Sigmoid colon (tissue), 4 donors: Measurements from ENCODE around the gene FOXD4L1.
"Not testable (repeated sequence)": the region's sequence is repeated elsewhere in the genome, so short reads cannot be mapped to it uniquely, and the experiment has no call there.

Source experiments
- EP300 ChIP-seq, 4 donors: sonication (generic); formaldehyde crosslinking; IDR thresholded peaks; one replicate each; pipeline ENCODE4 v1.6.1; 2017; ENCODE audit warnings: antibody characterized with exemption in 4 of 4
- POLR2A ChIP-seq, 2 donors: fragments of 450-650 bp; IDR thresholded peaks; one replicate each; pipeline ENCODE4 v1.6.1; 2016; ENCODE audit warnings: antibody characterized with exemption in 2 of 2, mild to moderate bottlenecking in 2 of 2, moderate library complexity in 2 of 2
- POLR2AphosphoS5 ChIP-seq, 4 donors: sonication (generic); formaldehyde crosslinking; IDR thresholded peaks; one replicate each; pipeline ENCODE4 v1.6.1; 2017; ENCODE audit warnings: antibody characterized with exemption in 4 of 4
- TF ChIP-seq, protein P1 (sequence below), 4 experiments: fragments of 450-650 bp in 3 of 4; fragments of 200-600 bp in 1 of 4; IDR thresholded peaks; one replicate each; pipeline ENCODE4 v1.5.1; 2016 to 2019; ENCODE audit warnings: antibody characterized with exemption in 4 of 4, mild to moderate bottlenecking in 3 of 4, moderate library complexity in 2 of 4

DNA sequence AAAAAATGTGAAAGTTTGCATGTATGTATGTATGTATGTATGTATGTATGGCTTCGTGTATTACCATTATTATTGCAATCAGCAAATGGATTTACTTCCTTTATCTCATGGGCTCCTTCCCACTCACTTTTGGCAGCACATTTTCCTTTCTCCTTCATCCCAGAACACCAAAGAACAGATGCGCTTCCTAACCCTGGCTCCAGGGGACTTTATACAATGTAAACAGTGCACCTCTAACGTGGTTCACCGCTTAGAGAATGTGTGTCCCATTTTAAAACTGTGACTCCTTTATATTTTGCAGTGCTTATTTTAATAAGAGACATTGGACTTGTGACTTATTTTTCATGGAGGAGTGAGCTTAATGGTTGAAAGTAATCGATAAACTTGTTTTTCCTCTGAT is 29.7 kb downstream of the FOXD4L1 start:
- TF ChIP-seq, protein P1, sequence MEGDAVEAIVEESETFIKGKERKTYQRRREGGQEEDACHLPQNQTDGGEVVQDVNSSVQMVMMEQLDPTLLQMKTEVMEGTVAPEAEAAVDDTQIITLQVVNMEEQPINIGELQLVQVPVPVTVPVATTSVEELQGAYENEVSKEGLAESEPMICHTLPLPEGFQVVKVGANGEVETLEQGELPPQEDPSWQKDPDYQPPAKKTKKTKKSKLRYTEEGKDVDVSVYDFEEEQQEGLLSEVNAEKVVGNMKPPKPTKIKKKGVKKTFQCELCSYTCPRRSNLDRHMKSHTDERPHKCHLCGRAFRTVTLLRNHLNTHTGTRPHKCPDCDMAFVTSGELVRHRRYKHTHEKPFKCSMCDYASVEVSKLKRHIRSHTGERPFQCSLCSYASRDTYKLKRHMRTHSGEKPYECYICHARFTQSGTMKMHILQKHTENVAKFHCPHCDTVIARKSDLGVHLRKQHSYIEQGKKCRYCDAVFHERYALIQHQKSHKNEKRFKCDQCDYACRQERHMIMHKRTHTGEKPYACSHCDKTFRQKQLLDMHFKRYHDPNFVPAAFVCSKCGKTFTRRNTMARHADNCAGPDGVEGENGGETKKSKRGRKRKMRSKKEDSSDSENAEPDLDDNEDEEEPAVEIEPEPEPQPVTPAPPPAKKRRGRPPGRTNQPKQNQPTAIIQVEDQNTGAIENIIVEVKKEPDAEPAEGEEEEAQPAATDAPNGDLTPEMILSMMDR (IDR thresholded peaks at IDR 0.05): not testable (repeated sequence)
- not testable (repeated sequence) for TF ChIP-seq POLR2A, POLR2AphosphoS5, EP300 (IDR thresholded peaks at IDR 0.05)
